Panc1 (cell line): ENCODE measurements around the gene MRPL2. TPM values are rescaled to one million over a fixed set of nuclear protein-coding genes. Genes with fewer than 3 reads are reported as not detected.
A peak's percentile ranks its signal among the peaks of the same experiment; 100 is the strongest.

Experiments
- ATAC-seq: fragments of 200-7000 bp; cut with Tn5 transposase; 2 replicates; pipeline ENCODE4 v1.9.1; 2020; ENCODE audit warnings: mild to moderate bottlenecking, moderate library complexity
- BruUV-seq: library from RNA; stranded (reverse); fragments of 400-500 nt; replicated peaks from 2 replicates; lab custom pipeline; 2021; lab: Mats Ljungman, UMichigan
- CTCF ChIA-PET: fragments of 300-600 bp; sonication (Branson Sonifier 250); formaldehyde crosslinking; loops from one replicate; lab custom pipeline; 2022; ENCODE audit warnings: antibody characterized with exemption; lab: Charles Lee
- POLR2A ChIA-PET: fragments of 300-600 bp; sonication (Branson Sonifier 250); formaldehyde crosslinking; loops from one replicate; lab custom pipeline; 2022; ENCODE audit warnings: antibody characterized with exemption; lab: Charles Lee
- DNase-seq: peaks from one replicate; pipeline ENCODE4 v3.0.0-alpha.2; 2010; ENCODE audit warnings: low read depth, low spot score
- H3K27ac ChIP-seq: 2 replicates; pipeline ENCODE4 v1.5.1; 2011; ENCODE audit warnings: mild to moderate bottlenecking, low read length, inconsistent platforms
- H3K27me3 ChIP-seq: fragments of 200-500 bp; sonication (Bioruptor generic); 2 replicates; pipeline ENCODE4 v1.6.0; 2014; ENCODE audit warnings: low read length, inconsistent platforms; ENCODE audit not compliant: control insufficient read depth, insufficient read depth
- H3K36me3 ChIP-seq: fragments of 200-500 bp; sonication (Bioruptor generic); 2 replicates; pipeline ENCODE4 v1.5.1; 2014; ENCODE audit warnings: inconsistent platforms, mild to moderate bottlenecking, low read length, moderate library complexity; ENCODE audit not compliant: control insufficient read depth, insufficient read depth
- H3K4me1 ChIP-seq: 2 replicates; pipeline ENCODE4 v1.5.1; 2011; ENCODE audit warnings: inconsistent platforms, mild to moderate bottlenecking, low read length, moderate library complexity; ENCODE audit not compliant: control insufficient read depth, insufficient read depth
- H3K4me3 ChIP-seq, 2 experiments: 2 replicates each; pipeline ENCODE4 v1.5.1; 2011 to 2012; ENCODE audit warnings: low read depth in 2 of 2, low read length in 2 of 2, mild to moderate bottlenecking in 2 of 2, inconsistent platforms in 1 of 2, moderate library complexity in 1 of 2
- H3K9me3 ChIP-seq: fragments of 200-500 bp; sonication (Bioruptor generic); 2 replicates; pipeline ENCODE4 v1.5.1; 2014; ENCODE audit warnings: low read depth, mild to moderate bottlenecking, inconsistent platforms, low read length, moderate library complexity; ENCODE audit not compliant: control insufficient read depth, insufficient read depth
- POLR2AphosphoS5 ChIP-seq: IDR thresholded peaks from 2 replicates; pipeline ENCODE4 v1.6.1; 2012; ENCODE audit warnings: mild to moderate bottlenecking, low read depth, low read length, moderate library complexity
- SIN3A ChIP-seq: IDR thresholded peaks from 2 replicates; pipeline ENCODE4 v1.6.1; 2012; ENCODE audit warnings: low read depth, mild to moderate bottlenecking, low read length, moderate library complexity, borderline replicate concordance; ENCODE audit not compliant: insufficient read depth
- TCF7L2 ChIP-seq: IDR thresholded peaks from 2 replicates; pipeline ENCODE4 v1.6.1; 2011; ENCODE audit warnings: mild to moderate bottlenecking, low read depth, low read length, inconsistent platforms
- in situ Hi-C: cut with HindIII; loops from 2 replicates; pipeline ENCODE4 v1.10.0; 2016; ENCODE audit warnings: low sequenced_read_pairs, low pct_unique_long_range_greater_than_20kb
- intact Hi-C: fragments of 100-400 bp; cut with micrococcal nuclease; formaldehyde crosslinking; loops from one replicate; pipeline ENCODE4 v1.10.0; 2022; ENCODE audit not compliant: unreplicated experiment
- total RNA-seq: library from RNA; stranded (reverse); gene quantifications from one replicate; pipeline ENCODE4 v1.2.1, GENCODE V29; 2021; ENCODE audit not compliant: unreplicated experiment
- TF ChIP-seq, protein P1 (sequence below), 2 experiments: IDR thresholded peaks; 2 replicates each; pipeline ENCODE4 v1.6.1; 2011 to 2012; ENCODE audit warnings: low read depth in 2 of 2, control low read depth in 1 of 2, low read length in 1 of 2, mild to moderate bottlenecking in 1 of 2, moderate library complexity in 1 of 2; ENCODE audit not compliant: insufficient read depth in 1 of 2
- TF ChIP-seq, protein P2 (sequence below): fragments of 450-650 bp; IDR thresholded peaks from 2 replicates; pipeline ENCODE4 v1.5.1; 2017; ENCODE audit warnings: mild to moderate bottlenecking

Gene MRPL2
- total RNA-seq, 1 experiment from 2014 or later: 65.6 TPM

DNA sequence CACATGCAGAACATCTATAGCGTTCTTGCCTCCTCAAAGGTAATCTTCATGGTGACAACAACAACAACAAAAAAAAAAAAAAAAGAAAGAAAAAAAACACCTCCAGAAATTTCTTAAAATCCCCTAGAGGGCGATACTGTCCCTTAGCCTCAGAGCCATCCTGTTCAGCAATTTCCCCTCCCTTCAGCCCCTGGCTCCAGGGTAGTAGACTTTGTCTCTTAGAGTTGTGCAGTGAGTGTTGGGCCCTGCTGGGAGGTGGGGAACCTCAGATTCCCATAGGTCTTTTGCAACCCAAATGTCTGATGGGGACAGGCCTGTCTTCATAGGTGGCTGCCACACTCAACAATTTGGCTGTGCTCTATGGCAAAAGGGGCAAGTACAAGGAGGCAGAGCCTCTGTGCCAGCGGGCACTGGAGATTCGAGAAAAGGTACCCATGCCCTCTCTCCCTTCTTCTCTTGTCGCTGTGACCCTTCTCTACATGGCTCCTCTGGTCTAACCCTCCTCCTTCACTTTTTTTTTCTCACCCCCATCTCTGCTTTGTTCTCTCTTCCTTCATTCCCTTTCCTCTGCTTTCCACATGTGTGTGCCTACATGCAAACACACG is 10.9 kb upstream of the MRPL2 start:
- intact Hi-C loops: loop anchor here (5.0 kb wide), 1 partner anchor 57 kb away; no protein-coding TSS in a partner anchor
- no peaks in the 10 kb centered on the region for H3K36me3 ChIP-seq
- ATAC-seq (peak; percentile 77), DNase-seq (no peak)
- H3K27me3 ChIP-seq: no peaks in the 10 kb centered on the region
- TF ChIP-seq, protein P1, sequence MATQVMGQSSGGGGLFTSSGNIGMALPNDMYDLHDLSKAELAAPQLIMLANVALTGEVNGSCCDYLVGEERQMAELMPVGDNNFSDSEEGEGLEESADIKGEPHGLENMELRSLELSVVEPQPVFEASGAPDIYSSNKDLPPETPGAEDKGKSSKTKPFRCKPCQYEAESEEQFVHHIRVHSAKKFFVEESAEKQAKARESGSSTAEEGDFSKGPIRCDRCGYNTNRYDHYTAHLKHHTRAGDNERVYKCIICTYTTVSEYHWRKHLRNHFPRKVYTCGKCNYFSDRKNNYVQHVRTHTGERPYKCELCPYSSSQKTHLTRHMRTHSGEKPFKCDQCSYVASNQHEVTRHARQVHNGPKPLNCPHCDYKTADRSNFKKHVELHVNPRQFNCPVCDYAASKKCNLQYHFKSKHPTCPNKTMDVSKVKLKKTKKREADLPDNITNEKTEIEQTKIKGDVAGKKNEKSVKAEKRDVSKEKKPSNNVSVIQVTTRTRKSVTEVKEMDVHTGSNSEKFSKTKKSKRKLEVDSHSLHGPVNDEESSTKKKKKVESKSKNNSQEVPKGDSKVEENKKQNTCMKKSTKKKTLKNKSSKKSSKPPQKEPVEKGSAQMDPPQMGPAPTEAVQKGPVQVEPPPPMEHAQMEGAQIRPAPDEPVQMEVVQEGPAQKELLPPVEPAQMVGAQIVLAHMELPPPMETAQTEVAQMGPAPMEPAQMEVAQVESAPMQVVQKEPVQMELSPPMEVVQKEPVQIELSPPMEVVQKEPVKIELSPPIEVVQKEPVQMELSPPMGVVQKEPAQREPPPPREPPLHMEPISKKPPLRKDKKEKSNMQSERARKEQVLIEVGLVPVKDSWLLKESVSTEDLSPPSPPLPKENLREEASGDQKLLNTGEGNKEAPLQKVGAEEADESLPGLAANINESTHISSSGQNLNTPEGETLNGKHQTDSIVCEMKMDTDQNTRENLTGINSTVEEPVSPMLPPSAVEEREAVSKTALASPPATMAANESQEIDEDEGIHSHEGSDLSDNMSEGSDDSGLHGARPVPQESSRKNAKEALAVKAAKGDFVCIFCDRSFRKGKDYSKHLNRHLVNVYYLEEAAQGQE (IDR thresholded peaks at IDR 0.05; ENCODE audit: insufficient read depth in 1 of 2, low read depth in 2 of 2, low read length in 1 of 2): no peak
- TF ChIP-seq POLR2AphosphoS5: no peak
- TF ChIP-seq, protein P2, sequence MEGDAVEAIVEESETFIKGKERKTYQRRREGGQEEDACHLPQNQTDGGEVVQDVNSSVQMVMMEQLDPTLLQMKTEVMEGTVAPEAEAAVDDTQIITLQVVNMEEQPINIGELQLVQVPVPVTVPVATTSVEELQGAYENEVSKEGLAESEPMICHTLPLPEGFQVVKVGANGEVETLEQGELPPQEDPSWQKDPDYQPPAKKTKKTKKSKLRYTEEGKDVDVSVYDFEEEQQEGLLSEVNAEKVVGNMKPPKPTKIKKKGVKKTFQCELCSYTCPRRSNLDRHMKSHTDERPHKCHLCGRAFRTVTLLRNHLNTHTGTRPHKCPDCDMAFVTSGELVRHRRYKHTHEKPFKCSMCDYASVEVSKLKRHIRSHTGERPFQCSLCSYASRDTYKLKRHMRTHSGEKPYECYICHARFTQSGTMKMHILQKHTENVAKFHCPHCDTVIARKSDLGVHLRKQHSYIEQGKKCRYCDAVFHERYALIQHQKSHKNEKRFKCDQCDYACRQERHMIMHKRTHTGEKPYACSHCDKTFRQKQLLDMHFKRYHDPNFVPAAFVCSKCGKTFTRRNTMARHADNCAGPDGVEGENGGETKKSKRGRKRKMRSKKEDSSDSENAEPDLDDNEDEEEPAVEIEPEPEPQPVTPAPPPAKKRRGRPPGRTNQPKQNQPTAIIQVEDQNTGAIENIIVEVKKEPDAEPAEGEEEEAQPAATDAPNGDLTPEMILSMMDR: peak; percentile 86
- POLR2A ChIA-PET: no interaction called here
- H3K27ac ChIP-seq: peak overlapping the region; percentile 73
- in situ Hi-C loops: no loop called here
- no peak overlapping the region for H3K4me3 ChIP-seq
- BruUV-seq: no TSS peak
- CTCF ChIA-PET: interaction anchor here (0.7 kb wide), 2 partner anchors 22 to 60 kb away, joined by 3 read pairs; no protein-coding TSS in a partner anchor
- peaks cover 4% of the 10 kb centered on the region for H3K4me1 ChIP-seq
- H3K9me3 ChIP-seq: no peaks in the 10 kb centered on the region

DNA sequence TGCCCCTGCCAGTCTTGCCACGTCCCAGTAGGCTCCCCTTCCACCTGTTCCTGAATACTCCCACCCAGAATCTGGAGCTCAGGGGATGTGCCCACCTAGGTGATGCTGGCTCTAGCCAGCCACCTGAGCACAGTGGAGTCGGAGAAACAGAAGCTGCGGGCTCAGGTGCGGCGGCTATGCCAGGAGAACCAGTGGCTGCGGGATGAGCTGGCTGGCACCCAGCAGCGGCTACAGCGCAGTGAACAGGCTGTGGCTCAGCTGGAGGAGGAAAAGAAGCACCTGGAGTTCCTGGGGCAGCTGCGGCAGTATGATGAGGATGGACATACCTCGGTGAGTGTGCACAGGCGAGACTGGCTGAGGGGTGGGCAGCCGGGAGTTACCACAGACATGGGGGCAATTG is 3.6 kb upstream of the MRPL2 start:
- Histone ChIP-seq H3K27me3 (no peaks in the 10 kb centered on the region), H3K27ac (no peak overlapping the region), H3K4me1 (peaks cover 11% of the 10 kb centered on the region), H3K4me3 (no peak overlapping the region), H3K36me3 (peaks cover 5% of the 10 kb centered on the region; the same call in 1 of the 2 replicates), H3K9me3 (no peaks in the 10 kb centered on the region)
- TF ChIP-seq TCF7L2 (no peak), POLR2AphosphoS5 (no peak), SIN3A (no peak)
- TF ChIP-seq, protein P2: no peak
- TF ChIP-seq, protein P1 (IDR thresholded peaks at IDR 0.05; ENCODE audit: insufficient read depth in 1 of 2, low read depth in 2 of 2, low read length in 1 of 2): no peak
- CTCF ChIA-PET: no interaction called here
- no TSS peak for BruUV-seq
- in situ Hi-C loops (no loop called here), intact Hi-C loops (no loop called here)
- POLR2A ChIA-PET: no interaction called here
- no peak for DNase-seq
- ATAC-seq: no peak
